D721Med (cell line): Measurements from ENCODE around the gene JMJD8.
A peak's percentile ranks its signal among the peaks of the same experiment; 100 is the strongest.

Experiments used
- DNase-seq: peaks from one replicate; pipeline ENCODE4 v3.0.0; 2011; ENCODE audit warnings: low spot score; ENCODE audit not compliant: insufficient read length
- FAIRE-seq: peaks from 2 replicates; lab custom pipeline; 2011; peaks lifted over from hg19 to GRCh38; lab: Jason Lieb, UNC
- TF ChIP-seq, protein P1 (sequence below): IDR thresholded peaks from 2 replicates; pipeline ENCODE4 v1.5.1; 2012; ENCODE audit warnings: mild to moderate bottlenecking, control low read depth; ENCODE audit not compliant: insufficient read depth; ENCODE audit errors: missing control alignments

JMJD8 gene, protein sequence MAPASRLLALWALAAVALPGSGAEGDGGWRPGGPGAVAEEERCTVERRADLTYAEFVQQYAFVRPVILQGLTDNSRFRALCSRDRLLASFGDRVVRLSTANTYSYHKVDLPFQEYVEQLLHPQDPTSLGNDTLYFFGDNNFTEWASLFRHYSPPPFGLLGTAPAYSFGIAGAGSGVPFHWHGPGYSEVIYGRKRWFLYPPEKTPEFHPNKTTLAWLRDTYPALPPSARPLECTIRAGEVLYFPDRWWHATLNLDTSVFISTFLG

DNA sequence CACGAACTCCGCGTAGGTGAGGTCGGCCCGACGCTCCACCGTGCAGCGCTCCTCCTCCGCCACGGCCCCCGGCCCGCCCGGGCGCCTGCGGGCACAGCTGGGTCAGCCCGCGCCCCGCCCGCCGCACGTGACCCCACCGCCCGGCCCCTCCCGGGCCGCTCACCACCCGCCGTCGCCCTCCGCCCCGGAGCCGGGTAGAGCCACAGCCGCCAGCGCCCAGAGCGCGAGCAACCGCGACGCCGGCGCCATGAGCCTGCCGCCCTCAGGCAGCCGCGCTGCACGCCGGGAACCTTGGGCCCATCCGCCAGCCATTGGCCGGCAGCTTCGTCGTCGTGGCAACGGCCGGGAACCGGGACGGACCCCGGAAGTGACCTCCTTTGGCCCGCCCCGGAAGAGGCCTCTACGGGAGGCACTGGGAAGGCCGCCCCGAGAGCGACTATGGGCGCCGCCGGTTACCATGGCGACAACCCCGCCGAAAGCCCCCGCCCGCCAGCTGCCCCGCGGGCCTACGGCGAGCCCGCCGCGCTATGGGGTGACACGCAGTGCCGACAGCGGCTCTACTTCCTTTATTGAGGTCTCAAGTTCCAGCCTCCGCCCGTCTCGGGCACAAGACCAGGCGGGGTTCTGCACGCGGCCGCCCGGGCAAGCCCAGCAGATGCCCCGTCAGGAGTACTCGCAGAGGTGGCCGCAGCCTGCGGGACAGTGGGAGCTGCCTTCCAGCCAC is at the start of gene JMJD8:
Gene JMJD8 (minus strand): TSS at position 264 of the 724 bp plus-strand sequence. CDS start 15 bp downstream, at position 249.
- DNase-seq (peak; percentile 99), FAIRE-seq (no peak)
- TF ChIP-seq, protein P1, sequence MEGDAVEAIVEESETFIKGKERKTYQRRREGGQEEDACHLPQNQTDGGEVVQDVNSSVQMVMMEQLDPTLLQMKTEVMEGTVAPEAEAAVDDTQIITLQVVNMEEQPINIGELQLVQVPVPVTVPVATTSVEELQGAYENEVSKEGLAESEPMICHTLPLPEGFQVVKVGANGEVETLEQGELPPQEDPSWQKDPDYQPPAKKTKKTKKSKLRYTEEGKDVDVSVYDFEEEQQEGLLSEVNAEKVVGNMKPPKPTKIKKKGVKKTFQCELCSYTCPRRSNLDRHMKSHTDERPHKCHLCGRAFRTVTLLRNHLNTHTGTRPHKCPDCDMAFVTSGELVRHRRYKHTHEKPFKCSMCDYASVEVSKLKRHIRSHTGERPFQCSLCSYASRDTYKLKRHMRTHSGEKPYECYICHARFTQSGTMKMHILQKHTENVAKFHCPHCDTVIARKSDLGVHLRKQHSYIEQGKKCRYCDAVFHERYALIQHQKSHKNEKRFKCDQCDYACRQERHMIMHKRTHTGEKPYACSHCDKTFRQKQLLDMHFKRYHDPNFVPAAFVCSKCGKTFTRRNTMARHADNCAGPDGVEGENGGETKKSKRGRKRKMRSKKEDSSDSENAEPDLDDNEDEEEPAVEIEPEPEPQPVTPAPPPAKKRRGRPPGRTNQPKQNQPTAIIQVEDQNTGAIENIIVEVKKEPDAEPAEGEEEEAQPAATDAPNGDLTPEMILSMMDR = no peak

DNA sequence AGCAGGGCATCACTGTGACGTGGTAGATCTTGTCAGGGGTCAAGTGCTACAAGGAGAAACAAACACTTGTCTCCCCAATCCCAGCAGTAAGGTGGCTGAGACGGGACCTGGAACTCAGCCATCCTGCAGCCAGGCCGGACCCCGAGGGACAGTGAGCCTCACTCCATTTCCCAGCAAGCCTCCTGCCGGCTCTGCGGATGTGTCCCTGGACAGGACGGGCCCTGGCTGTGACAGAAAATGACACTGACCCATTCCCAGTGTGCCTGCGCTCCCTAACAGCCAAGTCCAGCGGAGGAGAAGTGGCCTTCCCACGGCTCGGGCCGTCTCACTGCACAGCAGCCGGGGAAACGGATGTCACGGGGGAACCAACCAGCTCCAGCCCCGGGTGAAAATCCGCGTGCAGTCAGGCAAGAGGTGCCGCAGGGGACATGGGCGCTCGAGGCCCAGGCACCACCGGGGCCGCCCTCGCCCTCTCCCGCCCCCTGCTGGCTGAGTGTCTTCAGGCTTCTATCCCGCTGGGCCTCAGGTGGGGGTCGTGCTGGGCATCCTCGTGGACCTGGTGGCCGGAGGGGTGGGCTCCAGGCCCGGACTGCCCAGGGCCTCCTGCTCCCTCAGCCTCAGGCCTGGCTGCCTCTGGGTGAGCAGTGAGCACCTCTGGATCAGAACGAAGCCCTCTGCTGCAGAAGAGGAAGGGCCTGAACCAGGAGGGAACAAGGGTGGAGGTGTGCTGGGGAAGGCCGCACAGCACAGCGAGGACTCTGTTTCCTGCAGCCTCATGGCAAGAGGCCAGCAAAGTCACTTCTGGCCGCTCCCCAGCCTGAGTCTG is 49.5 kb upstream of the JMJD8 start:
- TF ChIP-seq, protein P1 = no peak
- DNase-seq (no peak), FAIRE-seq (no peak)

DNA sequence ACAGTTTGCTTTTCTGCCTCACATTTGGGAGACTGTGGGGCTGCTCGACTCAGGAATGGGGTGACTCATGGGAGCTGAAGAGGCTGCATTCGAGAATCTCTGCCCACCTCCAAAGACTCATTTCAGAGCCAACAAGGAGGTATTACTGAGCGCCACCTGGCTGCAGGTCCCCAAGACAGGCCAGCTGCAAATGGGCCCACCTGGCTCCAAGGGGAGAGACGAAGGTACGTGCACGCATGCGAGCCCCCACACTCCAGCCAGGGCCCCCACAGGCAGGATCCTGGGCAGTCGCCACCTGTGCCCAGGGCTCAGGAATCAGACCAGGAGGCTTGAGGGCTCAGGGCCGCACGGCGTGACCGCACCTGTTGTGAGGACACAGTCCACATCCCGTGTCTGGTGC is 48.8 kb upstream of the JMJD8 start:
- TF ChIP-seq, protein P1 = no peak
- DNase-seq (no peak), FAIRE-seq (no peak)

DNA sequence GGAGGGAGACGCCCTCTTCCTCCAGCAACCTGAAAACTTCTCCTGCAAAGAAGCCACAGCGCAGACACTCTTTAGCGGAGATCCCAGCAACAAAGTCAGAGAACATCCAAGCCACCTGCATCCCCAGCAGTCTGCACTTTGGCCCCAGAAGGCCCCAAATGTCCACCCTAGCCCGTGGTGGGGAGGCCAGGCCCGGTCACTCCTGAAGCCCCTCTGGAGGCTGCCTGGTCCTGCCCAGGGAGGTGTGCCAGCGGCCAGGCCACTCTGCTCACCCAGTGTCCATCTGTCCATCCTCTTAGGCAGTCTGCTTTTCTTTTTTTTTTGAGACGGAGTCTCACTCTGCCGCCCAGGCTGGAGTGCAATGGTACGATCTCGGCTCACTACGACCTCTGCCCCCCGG is 48.2 kb upstream of the JMJD8 start:
- TF ChIP-seq, protein P1 = no peak
- no peak for FAIRE-seq

DNA sequence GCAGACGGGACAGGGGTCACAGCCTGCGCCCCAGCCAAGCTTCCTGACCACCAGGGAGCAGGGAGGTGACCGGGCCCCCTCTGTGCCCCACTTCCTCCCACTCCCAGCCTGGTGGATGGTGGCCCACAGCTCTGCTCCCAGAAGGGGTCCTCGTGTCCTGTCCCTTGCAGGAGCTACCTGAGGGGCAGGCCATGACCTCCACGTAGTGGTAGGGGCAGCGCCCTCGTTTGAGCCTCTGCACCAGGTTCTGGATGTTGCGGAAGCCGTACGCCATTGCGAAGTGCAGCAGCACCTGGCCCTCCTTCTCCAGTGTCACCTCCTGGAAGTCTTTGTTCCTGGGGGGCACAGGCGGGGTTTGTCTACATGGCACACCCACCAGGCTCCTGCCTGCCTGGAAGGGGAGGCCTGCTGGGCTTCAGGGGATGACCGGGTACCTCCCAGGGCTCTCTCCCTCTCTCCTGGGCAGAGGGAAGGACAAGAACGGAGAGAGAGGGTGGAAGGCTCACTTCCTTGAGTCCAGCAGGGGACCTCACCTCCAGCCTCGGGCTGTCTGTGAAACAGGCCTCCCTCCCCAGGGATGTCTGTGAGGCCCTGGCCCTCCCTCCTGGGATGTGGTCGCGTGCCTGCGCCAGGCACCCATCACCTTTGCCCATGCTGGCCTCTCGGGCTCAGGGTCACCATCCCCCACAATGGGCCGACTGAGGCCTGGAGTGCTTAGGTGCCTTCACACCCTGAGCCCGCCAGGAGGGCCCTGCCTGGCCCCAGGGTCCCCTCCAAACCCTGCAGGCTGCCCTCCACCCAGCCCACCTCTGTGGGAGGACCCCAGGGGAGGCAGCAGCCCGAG is 46.8 kb upstream of the JMJD8 start:
- no peak for FAIRE-seq

More for the DNA sequence above, 48.2 kb upstream of the JMJD8 start:
- DNase-seq = no peak

More for the DNA sequence above, 46.8 kb upstream of the JMJD8 start:
- TF ChIP-seq, protein P1 = no peak
- no peak for DNase-seq
